HG03378 (cell line): ENCODE measurements around the gene OXLD1.

Experiments
- ATAC-seq: cut with Tn5 transposase; IDR thresholded peaks from one replicate; pipeline ENCODE4 v1.9.1; 2021; ENCODE audit warnings: mild to moderate bottlenecking, moderate library complexity; ENCODE audit not compliant: unreplicated experiment

Gene OXLD1

GRCh38 chr17:81702934-81703746 lies 36.7 kb upstream of the OXLD1 start, which contains the start of gene MRPL12:
Gene MRPL12, plus strand, starts transcription at chr17:81703367. Its CDS starts 135 bp downstream, at chr17:81703502.
- ATAC-seq: peak; percentile 65

- no peak for ATAC-seq
These were observed 35.1 kb upstream of the OXLD1 start for GRCh38 chr17:81701288-81702071.

- no peak for ATAC-seq
These were observed 34.2 kb upstream of the OXLD1 start for GRCh38 chr17:81700353-81701287.

DNA sequence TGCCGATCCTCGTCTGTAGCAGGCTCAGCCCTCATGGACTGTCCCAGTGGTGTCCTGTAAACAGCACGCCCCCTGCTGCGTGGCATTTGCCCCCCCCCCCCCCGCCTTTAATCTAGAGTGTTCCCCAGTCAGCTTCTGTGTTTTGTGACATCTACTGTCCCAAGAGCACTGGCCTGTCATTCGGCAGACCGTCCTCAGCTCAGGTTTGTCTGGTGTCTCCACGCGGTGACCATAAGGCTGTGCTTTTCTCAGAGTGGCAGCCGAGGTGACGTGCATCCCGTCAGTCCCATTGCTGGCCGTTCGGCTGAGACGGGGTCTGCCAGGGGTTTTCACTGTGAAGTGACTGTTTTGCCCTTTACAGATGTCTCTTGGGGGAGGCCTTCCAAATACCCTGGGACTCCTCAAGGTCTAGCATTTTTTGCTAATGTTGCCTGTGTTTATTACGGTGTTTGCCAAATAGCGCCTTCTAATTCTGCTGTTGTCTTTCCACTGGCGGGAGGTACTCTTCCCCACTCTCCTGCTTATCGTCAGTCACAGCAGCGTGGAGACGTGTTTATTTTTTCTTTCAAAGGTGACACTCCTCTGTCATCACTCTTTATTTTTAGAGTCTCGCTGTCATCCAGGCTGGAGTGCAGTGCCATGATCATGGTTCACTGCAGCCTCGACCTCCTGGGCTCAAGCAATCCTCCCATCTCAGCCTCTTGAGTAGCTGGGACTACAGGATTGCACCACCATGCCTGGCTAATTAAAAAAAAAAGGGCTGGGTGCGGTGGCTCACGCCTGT lies 31.0 kb upstream of the OXLD1 start:
- ATAC-seq: no peak

DNA sequence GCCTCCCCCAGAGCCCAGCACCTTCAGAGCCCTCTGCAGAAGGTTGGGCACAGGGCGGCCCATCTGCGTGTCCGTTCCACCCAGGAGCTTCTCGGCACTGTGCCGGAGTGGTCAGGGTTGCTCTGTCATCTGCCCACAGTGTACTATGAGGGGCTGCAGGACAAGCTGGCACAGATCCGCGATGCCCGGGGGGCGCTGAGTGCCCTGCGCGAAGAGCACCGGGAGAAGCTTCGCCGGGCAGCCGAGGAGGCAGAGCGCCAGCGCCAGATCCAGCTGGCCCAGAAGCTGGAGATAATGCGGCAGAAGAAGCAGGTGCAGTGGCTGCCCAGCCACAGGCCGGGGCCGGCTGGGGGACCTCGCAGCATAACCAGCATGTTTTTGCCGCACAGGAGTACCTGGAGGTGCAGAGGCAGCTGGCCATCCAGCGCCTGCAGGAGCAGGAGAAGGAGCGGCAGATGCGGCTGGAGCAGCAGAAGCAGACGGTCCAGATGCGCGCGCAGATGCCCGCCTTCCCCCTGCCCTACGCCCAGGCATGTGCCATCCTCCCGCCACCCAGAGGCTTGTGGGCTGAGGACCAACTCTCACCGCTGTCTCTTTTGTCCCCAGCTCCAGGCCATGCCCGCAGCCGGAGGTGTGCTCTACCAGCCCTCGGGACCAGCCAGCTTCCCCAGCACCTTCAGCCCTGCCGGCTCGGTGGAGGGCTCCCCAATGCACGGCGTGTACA lies 30.0 kb upstream of the OXLD1 start:
- ATAC-seq: no peak

DNA sequence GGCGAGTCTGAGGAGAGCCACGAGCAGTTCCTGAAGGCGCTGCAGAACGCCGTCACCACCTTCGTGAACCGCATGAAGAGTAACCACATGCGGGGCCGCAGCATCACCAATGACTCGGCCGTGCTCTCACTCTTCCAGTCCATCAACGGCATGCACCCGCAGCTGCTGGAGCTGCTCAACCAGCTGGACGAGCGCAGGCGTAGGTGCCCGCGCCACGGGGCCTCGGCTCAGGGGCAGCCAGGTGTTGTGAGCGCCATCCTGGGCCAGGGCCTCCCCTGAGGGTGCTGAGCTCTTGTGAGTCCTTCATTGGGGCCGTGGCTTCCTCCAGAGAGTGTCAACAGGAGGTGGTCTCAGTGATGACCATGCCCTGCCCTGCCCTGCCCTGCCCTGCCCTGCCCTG lies 29.4 kb upstream of the OXLD1 start:
- ATAC-seq: no peak

GRCh38 chr17:81695211-81695610 lies 28.8 kb upstream of the OXLD1 start:
- no peak for ATAC-seq

GRCh38 chr17:81694810-81695209 lies 28.4 kb upstream of the OXLD1 start:
- no peak for ATAC-seq

DNA sequence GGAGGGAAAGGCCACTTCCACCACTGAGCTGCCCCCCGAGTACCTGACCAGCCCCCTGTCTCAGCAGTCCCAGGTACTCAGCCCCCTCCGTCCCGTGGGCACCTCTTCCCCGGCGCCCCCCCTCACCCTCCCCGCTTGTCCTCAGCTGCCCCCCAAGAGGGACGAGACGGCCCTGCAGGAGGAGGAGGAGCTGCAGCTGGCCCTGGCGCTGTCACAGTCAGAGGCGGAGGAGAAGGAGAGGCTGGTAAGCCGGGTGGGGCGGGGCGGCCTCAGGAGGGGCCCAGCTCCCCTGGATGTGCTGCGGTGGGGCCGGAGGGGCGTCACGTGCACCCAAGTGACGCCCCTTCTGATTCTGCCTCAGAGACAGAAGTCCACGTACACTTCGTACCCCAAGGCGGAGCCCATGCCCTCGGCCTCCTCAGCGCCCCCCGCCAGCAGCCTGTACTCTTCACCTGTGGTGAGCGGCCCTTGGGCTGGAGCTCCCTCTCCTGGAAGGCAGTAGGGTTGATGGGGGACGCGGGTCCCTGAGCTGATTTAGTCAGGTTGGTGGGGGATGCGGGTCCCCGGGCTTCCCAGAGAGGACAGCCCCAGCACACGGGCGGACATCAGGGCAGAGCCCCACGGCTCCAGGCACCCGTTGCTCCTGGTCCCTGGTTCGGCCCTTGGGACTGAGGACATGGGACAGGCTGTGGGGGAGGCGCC lies 27.3 kb upstream of the OXLD1 start:
- no peak for ATAC-seq

GRCh38 chr17:81691608-81692007 lies 25.2 kb upstream of the OXLD1 start:
- ATAC-seq: no peak

GRCh38 chr17:81691196-81691595 lies 24.8 kb upstream of the OXLD1 start:
- ATAC-seq: no peak

DNA sequence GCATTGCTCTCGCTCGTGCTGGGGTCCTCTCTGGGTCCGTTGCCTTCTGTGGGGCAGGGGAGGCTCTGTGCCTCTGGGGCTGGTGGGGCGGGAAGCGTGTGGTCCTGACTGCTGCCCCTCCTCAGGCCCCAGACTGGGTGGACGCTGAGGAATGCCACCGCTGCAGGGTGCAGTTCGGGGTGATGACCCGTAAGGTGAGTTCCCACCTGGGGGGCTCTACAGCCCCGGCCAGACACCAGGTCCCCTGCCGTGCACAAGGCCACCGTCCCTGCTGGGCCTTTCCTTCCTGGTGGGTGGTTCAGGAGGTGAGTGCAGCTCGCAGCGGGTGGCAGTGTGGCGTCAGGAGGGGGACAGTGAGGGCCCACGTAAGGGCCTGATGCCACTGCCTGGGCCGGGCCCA lies 24.1 kb upstream of the OXLD1 start:
- ATAC-seq: no peak

DNA sequence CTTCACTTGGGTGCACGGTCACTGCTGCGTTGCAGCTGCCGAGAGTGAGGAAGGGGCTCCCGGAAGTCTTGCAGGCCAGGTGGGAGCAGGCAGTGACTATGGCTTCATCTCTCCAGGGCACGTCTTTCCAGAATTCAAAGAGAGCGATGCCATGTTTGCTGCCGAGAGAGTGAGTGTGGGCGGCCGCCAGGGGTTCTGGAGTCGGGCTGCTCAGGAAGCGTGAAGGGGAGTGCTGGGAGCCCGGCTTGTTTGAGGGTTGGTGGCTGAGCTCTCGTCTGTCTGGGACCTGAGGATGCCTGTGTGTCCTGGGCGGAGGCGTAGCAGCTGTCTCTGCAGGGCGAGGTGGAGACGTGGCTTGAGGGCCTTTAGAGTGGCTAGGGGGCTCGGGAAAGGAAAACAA lies 23.7 kb upstream of the OXLD1 start:
- no peak for ATAC-seq

GRCh38 chr17:81688616-81689015 lies 22.2 kb upstream of the OXLD1 start:
- no peak for ATAC-seq

GRCh38 chr17:81687770-81688541 lies 21.6 kb upstream of the OXLD1 start:
- ATAC-seq: no peak

DNA sequence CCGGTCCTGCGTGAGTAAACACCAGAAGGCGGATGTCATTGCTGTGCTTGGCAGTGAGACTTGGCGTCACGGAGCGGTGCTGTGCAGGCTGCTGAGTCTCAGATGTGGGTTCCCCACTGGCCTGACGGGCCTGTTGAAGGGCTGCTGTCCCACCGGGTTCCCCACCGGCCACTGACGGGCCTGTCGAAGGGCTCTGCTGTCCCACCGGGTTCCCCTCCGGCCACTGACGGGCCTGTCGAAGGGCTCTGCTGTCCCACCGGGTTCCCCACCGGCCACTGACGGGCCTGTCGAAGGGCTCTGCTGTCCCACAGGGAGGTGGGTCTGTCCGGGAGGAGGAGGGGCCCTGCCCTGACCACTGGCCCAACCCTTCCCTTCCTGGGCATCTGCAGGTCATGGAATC lies 20.2 kb upstream of the OXLD1 start:
- ATAC-seq: no peak

GRCh38 chr17:81685108-81685507 lies 18.7 kb upstream of the OXLD1 start:
- no peak for ATAC-seq

DNA sequence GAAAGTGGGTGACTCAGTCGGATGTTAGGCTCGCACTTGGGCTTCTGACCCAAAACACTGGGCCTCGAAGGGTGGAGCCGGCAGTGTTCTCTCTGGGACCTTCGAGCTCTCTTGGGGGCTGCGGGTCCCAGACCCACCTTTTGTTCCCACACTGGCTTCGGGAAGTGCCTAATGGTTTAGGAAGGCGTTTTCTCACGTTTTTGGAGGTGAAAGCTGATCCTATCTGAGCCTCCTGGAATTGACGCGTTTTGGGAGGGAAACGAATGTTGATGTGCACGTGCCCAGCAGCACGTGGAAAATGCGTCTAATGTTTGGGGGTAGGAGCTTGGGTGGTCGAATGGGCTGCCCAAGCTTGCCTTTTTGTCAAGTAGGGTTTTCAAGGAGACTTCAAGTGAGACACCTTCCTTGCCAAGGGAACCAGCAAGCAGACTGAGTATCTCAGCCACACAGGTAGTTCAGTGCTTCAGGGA lies 18.1 kb upstream of the OXLD1 start:
- ATAC-seq: no peak
